Stimulated activated CD4-positive, alpha-beta T cell treated with anti-CD3 and anti-CD28 coated beads, TNF-alpha, amount 100 ng/mL, for 48 hours (primary cell): Measurements from ENCODE around the gene CDH22.

Experiments used
- DNase-seq, 3 donors: peaks; one replicate each; pipeline ENCODE4 v3.0.0-alpha.2; 2020; ENCODE audit warnings: low read depth in 3 of 3

CDH22 gene, protein sequence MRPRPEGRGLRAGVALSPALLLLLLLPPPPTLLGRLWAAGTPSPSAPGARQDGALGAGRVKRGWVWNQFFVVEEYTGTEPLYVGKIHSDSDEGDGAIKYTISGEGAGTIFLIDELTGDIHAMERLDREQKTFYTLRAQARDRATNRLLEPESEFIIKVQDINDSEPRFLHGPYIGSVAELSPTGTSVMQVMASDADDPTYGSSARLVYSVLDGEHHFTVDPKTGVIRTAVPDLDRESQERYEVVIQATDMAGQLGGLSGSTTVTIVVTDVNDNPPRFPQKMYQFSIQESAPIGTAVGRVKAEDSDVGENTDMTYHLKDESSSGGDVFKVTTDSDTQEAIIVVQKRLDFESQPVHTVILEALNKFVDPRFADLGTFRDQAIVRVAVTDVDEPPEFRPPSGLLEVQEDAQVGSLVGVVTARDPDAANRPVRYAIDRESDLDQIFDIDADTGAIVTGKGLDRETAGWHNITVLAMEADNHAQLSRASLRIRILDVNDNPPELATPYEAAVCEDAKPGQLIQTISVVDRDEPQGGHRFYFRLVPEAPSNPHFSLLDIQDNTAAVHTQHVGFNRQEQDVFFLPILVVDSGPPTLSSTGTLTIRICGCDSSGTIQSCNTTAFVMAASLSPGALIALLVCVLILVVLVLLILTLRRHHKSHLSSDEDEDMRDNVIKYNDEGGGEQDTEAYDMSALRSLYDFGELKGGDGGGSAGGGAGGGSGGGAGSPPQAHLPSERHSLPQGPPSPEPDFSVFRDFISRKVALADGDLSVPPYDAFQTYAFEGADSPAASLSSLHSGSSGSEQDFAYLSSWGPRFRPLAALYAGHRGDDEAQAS

GRCh38 chr20:46308258-46309157 is at the start of gene CDH22:
Gene CDH22, minus strand, starts transcription at chr20:46308498. Its CDS starts 57,204 bp downstream, at chr20:46251294.
- DNase-seq, result peak in 1 of 3 donors; percentile 13

- no peak for DNase-seq
Observed at GRCh38 chr20:46357030-46357514, 48.8 kb upstream of the CDH22 start.

DNA sequence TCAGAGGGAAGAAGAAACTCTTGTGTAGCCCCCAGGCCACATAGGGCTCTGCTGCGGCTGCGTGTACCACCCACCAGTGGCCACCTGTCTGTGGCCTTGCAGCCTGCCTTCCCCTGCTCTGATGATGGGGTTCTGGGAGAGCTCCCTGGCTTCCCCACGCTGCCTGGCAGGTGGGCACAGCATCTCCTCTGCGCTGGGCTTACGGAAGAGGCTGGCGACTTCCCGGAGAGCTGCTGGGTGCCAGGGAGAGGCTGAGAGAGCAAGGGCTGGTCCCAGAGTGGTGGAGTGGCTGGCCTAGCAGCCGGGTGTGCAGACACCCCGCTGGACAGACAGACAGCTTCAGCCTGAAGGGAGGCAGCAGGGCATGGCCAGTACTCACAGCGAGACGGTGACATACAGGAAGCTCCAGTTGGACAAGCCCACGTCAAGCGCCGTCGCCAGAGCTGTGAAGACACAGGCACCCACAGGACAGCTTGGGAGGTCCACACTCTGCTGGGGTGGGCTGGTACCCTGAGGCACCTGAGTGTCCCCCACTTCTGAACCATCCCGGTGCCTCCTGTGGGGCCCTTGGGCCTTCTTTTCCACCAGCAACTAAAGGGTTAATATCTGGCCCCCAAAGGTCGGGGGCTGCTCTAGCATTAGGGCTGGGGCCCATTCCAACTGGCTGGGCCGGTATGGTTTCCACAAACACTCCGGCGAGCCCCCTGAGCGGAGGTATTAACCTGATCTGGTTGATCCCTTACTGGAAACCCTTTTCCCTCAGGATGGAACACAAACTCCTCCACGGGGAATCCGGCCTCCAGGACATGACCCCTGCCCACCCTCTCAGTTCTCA is 48.1 kb upstream of the CDH22 start:
- no peak for DNase-seq

DNA sequence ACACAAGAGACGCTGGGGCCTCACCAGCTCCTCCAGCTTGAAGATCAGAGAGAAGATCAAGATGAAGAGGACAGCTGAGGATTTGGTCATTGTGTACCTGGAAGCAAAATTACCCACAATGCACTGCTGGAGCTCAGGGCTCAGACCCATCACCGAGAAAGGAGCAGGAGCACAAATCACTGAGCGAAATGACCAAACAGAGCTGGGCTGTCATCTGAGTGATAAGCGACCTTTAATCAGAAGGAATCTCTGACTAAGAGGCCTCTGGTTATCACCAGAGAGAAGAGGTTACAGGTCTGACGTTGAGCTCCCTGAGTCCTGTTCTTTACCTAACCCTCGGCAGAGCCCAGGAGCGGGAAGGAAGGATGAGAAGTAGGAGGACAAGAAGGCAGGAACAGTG is 47.5 kb upstream of the CDH22 start:
- no peak for DNase-seq

DNA sequence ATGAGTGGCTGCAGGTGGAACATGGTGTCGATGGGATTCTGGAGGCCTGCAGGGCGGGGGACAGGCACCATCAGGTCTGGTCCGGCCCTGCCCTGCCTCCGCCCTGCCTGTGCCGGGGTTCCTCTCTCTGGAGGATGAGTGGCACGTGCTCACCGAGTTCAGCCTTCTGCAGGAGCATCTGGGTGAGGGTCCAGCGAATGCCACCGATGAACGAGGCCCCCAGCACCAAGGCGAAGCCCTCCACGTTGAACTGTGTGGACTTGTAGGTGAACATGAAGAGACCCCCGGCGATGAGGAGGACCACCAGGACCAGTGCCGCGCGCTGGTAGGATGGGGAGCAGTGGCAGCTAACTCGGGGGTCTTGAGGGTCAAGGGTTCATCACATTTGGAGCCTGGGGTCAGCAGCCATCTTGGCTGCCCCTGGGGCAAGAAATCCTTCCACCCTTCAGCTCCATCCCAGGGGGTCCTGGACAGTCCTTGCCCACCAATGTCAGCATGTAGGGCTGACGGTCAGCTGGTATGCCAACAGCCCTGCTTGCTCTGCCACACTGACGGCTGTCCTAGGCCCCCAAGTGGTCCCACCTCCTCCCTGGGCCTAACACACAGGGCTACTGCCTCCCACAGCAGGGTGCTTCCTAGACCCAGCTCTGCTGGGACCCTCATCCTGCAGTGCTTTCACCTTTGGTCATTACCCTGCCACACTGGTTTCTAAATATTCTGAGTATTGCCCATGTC is 46.8 kb upstream of the CDH22 start:
- no peak for DNase-seq

DNA sequence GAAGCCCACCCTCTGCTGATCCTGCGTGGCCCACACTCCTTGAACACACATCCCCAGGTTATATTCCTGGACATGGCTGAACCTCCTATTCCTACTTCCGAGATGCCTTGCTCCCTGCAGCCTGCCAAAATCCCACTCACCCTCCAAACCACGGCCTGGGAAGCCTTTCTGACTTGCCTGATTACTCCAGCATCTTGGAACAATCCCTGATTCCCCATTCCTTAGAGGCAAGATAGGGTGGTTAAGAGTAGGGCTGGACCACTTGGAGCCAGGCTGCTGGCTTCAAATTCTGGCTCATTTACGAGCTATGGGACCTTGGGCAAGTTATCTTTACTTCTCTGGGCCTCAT is 45.9 kb upstream of the CDH22 start:
- DNase-seq, result no peak

DNA sequence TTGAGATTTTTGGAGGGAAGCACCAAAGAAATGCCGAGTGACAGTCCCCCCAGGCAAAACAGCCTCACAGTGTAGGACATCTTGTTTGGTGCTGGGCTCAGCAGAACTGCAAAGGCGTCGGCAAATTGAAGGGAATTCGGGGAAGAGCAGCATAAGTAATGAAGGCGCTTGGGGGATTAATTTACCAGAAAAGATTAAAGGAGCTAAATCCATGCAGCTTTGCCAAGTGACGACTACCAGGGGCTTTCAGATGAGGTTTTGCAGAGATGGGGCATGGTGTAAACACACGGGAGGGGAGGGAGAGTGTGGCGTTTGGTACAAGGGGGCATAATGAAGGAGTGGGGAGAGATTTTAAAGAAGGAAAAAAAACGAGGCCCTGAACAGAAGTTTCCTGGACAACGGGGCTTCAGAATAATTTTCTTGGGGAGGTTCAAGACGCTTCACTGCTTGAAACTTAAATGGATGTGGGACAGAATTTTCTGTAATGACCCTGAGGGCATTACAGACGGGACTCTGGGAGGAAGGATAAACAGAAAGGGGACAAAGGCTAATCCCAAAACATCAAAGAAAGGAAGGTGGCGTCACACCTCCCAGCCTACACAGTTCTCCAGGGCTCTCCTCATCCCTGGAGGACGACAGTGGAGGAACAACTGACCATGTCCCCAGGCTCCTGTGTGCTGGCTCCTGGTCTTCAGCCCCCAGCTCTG is 45.4 kb upstream of the CDH22 start:
- no peak for DNase-seq

DNA sequence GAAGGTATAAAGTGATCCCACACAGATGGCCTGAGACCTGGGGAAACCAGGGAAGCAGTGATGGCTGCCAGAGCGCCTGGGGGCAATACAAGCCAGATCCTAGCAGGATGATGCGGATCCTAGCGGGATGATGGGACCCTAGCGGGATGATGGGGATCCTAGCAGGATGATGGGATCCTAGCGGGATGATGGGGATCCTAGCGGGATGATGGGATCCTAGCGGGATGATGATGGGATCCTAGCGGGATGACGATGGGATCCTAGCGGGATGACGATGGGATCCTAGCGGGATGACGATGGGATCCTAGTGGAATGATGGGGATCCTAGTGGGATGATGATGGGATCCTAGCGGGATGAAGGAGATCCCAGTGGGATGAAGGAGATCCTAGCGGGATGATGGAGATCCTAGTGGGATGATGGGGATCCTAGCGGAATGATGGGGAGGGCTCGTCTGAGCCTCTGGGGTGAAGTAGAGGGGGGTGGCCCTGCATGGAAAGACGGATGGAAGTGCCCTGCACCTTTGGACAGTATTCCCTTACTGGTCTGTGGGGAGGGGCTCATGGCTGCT is 44.2 kb upstream of the CDH22 start:
- no peak for DNase-seq

- DNase-seq, result no peak
Observed at GRCh38 chr20:46351357-46352058, 43.2 kb upstream of the CDH22 start.

DNA sequence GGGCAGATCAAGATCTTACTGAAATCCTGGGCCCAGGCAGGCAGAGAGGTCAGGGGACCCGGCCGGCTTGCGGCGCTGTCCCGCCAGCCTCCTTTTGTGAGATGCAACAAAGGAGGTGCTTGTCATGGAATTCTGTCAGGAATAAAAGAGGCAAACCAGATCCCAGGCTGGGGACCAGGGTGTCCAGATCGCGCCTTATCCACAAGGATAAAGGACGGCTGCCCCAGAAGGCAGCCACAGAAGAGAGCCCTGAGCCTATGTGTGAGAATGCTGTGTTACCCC is 42.6 kb upstream of the CDH22 start:
- no peak for DNase-seq

DNA sequence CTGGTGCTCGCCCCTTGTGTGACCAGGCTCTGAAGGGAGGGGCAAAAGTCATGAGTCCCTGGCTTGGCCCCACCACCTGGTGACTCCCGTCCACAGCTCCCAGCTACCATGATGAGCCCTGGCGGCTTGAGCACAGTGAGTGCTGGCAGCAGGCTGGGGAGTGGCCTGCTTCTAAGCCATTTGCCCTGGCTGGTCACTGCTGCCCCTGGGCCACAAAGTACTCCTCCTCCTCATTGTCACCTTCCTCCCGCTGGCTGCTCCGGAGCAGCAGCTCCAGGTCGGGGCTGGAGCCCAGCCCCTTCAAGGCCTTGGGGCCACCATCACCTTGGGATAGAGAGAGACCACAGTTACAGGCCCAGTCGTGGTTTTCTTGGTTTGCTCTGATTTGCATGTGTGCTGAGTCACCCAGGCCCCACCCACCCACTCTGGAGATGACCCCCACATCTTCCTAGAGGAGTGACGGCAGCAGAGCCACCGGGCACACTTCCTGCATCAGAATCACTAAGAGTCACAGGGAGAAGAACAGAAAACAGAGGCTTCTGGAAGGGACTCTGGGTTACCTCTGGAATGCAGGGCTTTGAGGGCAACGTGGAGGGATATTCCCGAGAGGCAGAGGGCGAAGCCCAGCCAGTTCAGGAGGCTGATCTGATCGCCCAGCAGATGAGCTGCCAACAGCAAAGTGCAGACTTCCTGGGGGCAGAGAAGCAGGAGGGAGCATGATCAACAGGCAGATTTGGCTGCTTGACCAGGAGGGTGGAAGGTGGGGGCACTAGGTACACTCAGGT is 42.1 kb upstream of the CDH22 start:
- no peak for DNase-seq

DNA sequence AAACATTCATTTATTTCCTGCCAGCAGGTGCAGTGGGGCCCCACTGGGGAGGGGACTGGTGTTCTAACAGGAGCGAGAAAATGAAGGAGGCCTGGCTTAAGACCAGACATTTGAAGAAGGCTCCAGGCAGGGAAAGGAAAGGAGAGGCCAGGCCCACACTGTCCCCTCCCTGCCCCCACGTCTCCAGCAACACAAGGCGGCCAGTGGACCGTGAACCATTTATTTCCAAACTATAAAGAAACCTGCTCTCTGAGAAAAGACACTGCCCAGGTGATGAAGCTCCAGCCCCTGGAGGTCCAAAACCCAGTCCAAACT is 41.4 kb upstream of the CDH22 start:
- DNase-seq, result no peak

GRCh38 chr20:46349035-46349741 is 40.9 kb upstream of the CDH22 start:
- DNase-seq, result peak in 2 of 3 donors; percentile 16 to 48

GRCh38 chr20:46347841-46348803 is 39.8 kb upstream of the CDH22 start:
- DNase-seq, result no peak

DNA sequence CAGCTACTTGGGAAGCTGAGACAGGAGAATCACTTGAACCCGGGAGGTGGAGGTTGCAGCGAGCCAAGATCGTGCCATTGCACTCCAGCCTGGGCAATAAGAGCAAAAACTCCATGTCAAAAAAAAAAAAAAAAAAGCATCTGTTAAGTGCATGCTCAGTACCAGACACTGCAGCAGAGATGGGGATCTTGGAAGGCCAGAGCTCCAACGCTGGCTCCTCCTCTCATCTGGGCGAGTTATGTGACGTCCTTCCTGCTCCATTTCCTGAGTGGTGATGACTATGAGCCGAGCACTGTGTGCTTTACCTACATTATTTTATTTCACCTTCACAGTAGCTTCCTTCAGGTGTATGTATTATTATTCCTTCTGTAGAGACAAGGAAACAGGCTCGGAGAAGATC is 38.5 kb upstream of the CDH22 start:
- no peak for DNase-seq

DNA sequence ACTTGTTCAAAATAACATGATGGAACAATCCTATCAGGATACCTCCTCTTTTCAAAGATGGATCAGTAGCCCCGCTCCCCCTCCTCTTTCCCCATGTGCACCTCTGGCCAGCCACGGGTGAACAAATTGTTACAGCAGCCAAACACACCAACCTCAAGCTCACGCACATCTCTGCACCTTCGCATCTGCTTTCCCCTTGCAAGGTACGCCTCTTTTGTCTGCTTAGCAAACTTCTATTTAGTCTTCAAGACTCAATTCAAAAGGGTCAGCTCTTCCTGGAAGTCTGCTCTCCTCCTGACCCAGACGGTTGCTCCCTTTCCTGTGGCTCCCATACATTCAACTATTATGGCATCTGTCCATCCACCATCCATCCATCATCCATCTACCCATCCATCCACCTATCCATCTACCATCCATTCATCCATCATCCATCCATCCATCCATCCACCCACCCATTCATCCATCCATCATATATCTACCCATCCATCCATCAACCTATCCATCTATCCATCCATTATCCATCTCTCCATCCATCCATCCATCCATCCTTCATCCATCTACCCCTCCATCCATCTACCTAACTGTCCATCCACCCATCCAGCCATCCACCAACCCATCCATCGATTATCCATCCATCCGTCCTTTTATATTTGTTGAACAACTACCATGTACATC is 36.3 kb upstream of the CDH22 start:
- no peak for DNase-seq
